CMK (cell line): ENCODE results near the gene ST14.

Experiments
- DNase-seq: peaks from one replicate; pipeline ENCODE4 v3.0.0-alpha.2; 2010; ENCODE audit warnings: low read depth

The ST14 gene

GRCh38 chr11:130159657-130160497, at the start of gene ST14:
Gene ST14, plus strand, starts transcription at chr11:130159782. Its CDS starts 198 bp downstream, at chr11:130159980.
- no peak for DNase-seq

- DNase-seq = no peak
Observed at GRCh38 chr11:130110339-130111108, 49.1 kb upstream of the ST14 start.

GRCh38 chr11:130112071-130112830, 47.3 kb upstream of the ST14 start:
- no peak for DNase-seq

- DNase-seq = no peak
Observed at GRCh38 chr11:130114281-130114680, 45.3 kb upstream of the ST14 start.

GRCh38 chr11:130114726-130115125, 44.9 kb upstream of the ST14 start:
- no peak for DNase-seq

GRCh38 chr11:130115218-130115617, 44.4 kb upstream of the ST14 start:
- DNase-seq = no peak

- DNase-seq = no peak
Observed at GRCh38 chr11:130118165-130118564, 41.4 kb upstream of the ST14 start.

GRCh38 chr11:130118636-130119387, 40.8 kb upstream of the ST14 start:
- no peak for DNase-seq

- no peak for DNase-seq
Observed at GRCh38 chr11:130120045-130120444, 39.5 kb upstream of the ST14 start.

GRCh38 chr11:130121445-130121978, 38.1 kb upstream of the ST14 start:
- no peak for DNase-seq

- no peak for DNase-seq
Observed at GRCh38 chr11:130122141-130122575, 37.4 kb upstream of the ST14 start.

- no peak for DNase-seq
Observed at GRCh38 chr11:130123414-130124040, 36.1 kb upstream of the ST14 start.

GRCh38 chr11:130124096-130124495, 35.5 kb upstream of the ST14 start:
- no peak for DNase-seq

- DNase-seq = no peak
Observed at GRCh38 chr11:130125638-130126037, 33.9 kb upstream of the ST14 start.

- no peak for DNase-seq
Observed at GRCh38 chr11:130126516-130126915, 33.1 kb upstream of the ST14 start.

- DNase-seq = no peak
Observed at GRCh38 chr11:130127509-130127908, 32.1 kb upstream of the ST14 start.

GRCh38 chr11:130128626-130129025, 31.0 kb upstream of the ST14 start:
- no peak for DNase-seq

- no peak for DNase-seq
Observed at GRCh38 chr11:130129922-130130321, 29.7 kb upstream of the ST14 start.

- no peak for DNase-seq
Observed at GRCh38 chr11:130131961-130132850, 27.4 kb upstream of the ST14 start.

- DNase-seq = no peak
Observed at GRCh38 chr11:130133716-130134115, 25.9 kb upstream of the ST14 start.
